Fibroblast of skin of back (primary cell): ENCODE data around the gene STK16.
A peak's percentile ranks its signal among the peaks of the same experiment; 100 is the strongest.

Source experiments
- DNase-seq: peaks from one replicate; pipeline ENCODE4 v3.0.0-alpha.2; 2013

STK16 gene

DNA sequence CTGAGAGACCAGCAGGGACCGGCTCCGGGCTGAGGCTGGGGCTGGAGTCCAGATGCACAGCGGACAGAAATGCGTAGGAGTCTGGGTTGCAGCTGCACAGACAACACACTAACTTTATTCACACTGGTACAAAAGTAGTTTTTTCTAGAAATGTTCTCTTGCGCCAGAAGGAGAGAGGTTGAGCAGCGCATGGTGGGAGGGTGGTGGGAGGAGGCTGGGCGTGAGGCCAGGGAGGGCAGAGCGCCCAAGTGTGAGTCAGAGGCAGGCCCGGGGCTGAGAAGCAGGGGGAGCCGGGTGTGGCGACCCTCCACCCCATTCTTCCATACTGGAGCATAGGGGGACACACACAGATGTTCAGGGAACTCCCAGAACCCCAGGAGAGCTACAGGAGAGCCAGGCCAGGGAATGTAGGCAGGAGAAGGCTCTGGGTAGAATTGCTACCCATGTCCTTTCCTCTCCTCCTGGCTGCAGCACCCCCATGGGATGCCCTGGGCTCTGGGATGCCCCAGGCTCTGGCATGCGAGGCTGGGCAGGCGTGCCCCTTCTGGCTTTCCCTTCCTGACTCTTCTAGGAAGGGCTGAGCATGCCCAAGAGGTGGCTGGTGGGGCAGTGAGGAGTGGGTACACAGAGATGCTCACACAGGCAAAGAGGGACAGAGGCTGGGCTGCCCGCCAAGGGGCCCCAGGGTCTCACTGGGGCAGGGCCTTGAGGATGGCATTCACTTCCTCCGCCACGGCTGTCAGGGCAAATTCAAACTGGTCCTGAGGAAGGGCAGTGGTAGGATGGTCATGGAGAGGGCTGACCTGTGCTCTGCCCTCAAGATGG lies 44.5 kb downstream of the STK16 start:
- peak; percentile 77 for DNase-seq

DNA sequence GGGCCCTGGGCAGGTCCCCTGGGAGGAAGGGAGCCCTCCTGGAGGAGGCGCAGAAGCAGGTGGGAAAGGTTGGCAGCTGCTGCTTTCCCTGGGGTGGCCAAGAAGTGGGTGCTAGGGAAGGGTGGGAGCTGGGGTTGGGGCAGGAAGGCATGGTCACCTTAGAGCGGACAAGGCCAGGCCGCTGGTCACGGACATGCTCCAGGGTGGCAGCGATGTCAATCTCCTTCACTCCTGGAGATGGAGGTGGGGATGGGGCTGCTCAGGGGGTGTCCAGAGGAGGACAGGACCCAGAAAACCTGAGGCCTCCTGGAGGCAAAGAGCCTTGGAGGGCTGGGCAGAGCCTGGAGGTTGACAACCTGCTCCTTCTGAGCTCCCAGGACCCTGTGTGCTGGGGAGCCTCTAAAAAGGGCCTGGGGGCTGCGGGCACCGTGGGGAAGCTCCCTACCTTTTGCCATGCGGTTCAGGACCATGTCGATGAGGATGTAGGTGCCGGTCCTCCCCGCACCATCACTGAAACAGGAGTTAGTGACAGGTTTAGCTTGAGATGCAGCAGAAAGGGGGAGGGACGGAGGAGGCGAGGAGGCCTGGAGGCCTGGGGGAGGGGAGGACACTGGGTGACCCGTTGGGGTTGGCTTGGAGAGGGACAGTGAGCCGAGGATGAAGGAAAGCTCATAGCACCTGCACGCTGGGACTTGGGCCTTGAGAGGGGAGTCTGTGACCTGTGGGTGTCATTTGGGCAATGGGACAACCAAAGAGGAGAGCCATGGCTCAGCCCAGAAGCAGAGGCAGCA lies 45.3 kb downstream of the STK16 start:
- no peak for DNase-seq

DNA sequence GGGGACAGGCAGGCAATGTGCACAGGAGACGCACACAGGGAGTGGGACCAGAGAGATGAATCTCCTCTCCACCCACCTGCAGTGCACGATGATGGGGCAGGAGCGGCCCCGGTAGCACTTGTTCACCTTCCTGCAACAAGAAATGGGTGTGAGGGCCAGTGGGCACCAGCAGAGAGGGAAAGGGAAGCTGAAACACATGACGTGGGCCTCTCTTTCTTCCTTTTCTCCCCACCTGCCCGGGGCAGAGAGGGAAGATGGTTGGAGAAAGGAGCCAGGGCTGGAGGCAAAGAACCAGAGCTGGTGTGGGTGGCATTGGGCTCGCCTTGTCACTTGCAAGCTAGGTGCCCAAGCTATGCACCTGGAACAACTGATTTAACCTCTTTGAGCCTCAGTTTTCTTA lies 46.1 kb downstream of the STK16 start:
- no peak for DNase-seq

DNA sequence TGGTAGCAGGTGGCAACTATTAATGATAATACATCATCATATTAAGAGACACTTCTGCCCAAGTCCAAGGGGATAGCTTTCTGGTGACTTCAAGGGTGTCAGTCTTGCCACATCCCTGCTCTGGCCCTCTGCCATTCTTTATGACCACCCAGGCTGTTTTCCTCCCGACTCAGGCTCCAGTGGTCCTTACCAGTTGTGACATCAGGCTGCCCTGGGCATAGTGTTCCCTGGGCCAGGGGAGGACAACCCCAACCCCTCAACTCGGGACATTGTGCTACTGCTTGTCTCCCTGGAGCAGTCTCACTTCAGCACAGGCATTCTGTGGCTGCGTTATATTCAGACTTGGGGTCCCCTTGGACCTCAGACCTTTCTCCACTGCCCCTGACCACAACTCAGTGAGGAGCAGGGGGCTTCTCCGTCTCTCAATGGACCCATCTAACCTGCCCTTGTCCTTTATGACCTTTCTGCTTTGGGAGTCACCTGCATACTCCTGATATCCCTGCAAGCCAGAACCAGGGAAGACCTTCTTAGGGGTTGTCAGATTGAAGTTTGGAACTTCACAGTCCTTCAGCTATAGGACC lies 46.7 kb downstream of the STK16 start:
- no peak for DNase-seq

DNA sequence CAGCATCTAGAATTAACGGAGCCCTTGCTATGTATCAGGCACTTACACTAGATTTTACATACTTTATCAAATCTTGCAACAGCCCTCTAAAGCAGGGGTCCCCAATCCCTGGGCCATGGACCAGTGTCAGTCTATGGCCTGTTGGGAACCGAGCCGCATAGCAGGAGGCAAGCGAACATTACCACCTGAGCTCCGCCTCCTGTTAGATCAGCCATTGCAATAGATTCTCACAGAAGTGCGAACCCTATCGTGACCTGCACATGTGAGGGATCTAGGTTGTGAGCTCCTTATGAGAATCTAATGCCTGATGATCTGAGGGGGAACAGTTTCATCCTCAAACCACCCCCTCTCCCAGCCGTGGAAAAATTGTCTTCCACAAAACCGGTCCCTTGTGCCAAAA lies 47.3 kb downstream of the STK16 start:
- DNase-seq, result no peak

DNA sequence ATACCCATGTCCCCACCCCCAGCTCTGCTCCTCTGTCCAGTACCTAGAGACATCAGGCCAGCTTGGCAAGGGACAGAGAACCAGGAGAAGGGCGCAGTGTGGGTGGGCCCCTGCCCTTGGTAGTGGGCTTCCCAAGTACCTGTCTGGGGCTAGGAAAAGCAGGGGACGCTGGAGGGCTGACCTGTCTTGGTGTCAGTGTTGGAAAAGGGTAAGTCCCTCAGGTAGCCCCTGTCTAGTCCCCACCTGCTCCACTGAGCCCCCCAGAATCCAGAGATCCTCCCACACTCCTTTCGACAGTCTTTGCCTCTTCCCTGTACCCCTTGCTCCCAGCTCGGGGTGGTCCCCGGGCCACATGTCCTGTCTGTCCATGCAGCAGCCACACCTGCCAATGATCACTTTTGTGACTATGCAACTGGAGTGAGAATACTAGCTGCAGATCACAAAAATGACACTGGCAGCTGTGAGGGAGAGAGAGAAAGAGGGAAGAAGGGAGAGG lies 48.5 kb downstream of the STK16 start:
- DNase-seq, result no peak

DNA sequence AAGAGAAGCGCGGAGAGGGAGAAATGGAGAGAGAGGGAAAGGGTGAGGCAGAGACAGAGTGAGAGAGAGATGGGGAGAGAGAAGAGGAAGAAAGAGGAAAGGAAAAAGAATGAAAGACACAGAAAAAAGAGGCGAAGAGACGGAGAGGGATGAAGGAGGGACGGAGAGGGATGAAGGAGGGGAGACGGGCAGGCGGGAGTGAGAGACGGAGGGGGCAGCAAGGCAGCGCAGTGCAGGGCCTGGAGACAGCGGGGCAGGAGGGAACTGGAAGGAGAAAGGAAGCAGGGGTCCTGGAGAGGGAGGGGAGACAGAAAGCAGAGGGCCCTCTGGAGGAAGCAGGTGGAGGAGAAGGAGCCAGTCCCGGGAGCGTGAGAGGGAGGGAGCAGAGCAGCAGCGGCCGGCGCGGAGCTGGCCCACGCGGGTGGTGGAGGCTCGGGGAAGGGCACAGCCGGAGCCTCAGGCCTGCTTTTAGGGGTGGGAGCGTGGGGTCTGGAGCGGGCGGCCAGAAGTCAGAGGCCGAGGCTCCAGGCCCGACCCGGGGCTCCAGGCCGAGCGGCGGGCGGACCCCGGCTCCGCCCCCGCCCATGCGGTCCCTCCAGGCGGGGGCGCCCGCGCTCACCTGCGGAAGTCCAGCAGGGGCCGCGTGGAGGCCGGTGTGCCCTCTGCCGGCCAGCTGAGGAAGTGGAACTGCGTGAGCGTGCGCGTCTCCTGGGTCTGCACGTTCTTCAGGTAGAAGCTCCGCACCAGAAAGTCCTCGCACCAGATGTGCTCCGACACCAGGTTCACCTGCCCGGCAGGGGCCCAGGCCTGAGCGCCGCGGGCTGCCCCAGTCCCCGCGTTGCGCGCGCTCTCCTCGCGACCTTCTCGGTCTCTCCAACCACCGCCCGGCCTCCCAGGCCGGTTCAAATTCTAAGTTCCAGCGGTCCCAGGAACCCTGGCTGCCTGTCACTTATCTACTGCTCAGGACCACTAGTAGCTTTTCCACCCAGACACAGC lies 49.4 kb downstream of the STK16 start:
- DNase-seq, result peak; percentile 69

DNA sequence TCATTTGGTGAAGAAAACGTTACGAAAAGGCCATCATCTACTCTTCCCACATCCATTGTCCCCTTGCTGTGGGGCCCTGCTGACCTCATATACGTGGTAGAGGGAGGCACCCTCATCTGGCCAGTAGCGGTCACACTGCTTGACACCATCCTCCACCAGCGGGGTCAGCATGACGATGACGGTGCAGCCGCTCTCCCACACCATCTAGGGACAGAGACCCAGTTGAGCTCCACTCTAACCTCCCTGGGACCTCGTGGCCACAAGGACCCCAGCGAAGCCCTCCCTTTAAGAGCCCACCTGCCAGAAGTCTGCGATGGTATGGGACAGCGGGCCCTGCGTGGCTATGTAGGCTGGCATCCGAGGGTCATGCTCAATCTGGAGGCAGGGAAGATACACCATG lies 50.9 kb downstream of the STK16 start:
- DNase-seq, result no peak

DNA sequence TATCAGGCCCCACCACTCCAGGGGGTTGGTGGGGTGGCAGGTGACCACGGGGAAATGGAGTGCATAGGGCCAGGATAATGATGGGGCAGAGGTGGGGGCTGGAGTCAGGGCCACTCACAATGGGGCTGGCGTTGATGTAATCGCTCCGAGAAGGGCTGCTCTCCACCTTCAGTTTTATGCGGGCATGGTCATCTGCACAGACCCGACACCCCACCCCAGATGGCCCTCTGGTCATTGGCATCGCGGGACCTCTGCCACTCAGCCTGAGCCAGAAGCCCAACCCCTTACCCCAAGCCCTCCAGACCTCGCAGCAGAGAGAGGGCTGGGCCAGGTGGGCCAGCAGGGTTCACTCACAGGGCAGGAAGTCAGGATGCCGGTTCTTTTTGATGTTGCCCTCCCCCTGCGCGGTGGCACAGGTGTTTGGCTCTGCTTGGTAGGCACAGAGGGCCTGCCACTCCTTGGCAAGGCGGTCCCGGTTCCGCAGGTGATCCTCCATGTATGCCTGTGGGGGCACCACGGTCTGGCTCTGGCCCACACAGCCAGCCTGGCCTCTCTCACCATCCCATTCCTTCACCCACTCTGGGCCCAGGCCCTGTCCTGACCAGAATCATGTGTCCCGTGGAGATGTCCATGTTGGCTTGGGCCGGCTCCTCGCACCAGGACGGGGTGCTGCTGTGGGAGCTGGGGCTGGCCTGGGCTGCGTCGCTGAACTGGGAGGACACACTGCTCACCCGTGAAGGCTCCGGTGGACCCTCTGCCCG lies 51.5 kb downstream of the STK16 start:
- no peak for DNase-seq

DNA sequence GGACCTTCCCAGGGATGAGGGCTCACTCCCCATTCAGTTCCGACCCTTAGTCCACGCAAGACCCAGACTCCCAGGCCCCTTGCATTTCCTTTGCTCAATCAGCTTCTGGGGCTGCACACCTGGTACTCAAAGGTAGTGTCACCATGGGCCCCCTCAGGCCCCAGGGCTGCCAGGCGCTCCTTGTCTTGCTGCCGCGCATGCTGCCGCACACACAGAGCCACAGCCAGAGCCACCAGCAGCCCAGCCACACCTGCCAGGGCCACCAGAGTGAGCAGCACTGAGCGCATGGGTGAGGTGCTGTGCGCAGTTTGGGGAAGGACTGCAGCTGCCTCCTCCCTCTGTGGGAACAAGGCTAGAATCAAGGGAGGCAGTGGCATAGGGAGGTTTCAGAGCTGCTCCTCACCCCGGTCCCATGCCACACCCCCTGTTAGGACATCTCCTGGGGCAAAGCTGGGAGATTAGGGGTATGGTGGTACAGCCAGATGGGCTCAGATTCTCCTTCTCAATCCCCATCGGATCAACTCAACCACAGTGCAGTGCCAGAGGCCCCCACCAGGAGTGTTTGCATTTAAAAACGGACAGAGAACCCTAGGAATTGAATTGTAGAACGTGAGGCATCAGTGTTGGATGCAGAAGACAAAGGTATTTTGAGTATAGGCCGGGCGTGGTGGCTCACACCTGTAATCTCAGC lies 52.6 kb downstream of the STK16 start:
- peak; percentile 14 for DNase-seq

DNA sequence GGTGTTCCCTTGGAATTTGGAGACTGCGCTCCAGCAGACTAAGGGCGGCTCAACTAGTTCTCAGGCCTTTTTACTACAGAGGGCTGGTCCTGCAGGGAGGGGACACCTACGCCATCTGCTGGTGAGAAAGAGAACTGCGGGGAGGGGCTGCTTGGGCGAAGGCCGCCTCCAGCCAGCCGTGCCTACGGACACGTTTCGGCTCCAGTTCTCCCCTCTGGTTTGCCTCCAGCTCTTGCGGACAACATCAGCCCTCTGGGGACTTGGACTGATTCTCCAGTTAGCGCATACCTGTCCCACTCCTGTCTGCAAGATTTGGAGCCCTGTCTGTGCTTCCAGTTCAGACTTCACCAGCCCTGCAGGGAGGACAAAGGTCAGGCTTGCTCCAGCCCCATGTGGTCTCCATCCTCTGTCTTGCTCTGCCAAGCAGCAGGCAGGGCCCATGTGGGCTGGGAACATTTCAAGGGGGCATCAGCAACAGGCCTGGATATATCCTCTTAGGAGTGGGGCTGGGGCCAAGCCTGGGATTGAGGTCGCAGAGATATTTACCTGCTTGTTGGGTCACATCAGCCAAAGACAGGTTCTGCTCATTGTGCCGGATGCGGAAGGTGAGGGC lies 53.6 kb downstream of the STK16 start:
- peak; percentile 76 for DNase-seq

DNA sequence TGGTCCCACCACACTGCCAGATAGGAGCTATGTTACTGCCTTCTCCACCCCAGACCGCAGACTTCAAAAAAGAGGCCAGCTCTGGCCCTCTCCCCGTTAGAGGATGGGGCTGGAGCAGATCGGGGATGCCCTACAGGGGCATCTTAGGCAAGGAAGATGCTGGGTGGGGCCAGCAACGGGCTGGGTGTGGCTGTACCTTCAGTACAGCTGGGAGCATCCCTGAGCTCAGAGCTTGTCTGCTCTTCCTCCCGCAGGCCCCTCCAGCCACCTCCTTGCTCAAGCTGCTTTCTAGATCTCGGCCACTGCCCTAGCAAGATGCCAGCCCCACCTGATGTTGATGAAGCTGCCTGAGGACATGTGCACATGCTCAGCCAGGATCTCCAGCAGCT lies 54.1 kb downstream of the STK16 start:
- DNase-seq, result no peak
